Muscle of leg (tissue), 11 donors: Measurements from ENCODE around the gene HS3ST6. TPM values are rescaled to one million over a fixed set of nuclear protein-coding genes. Genes with fewer than 3 reads are reported as not detected.
"Not testable (repeated sequence)": the region's sequence is repeated elsewhere in the genome, so short reads cannot be mapped to it uniquely, and the experiment has no call there.

ENCODE experiments used
- DNase-seq: peaks from one replicate; pipeline ENCODE4 v3.0.0; 2013
- H3K27ac ChIP-seq: one replicate; pipeline ENCODE4 v1.5.1; 2013; ENCODE audit warnings: mild to moderate bottlenecking, low read length, control low read depth
- H3K27me3 ChIP-seq: one replicate; pipeline ENCODE4 v1.6.1; 2013; ENCODE audit warnings: low read length; ENCODE audit not compliant: control insufficient read depth, insufficient read depth
- H3K36me3 ChIP-seq: one replicate; pipeline ENCODE4 v1.6.1; 2013; ENCODE audit warnings: low read length; ENCODE audit not compliant: control insufficient read depth, insufficient read depth
- H3K4me1 ChIP-seq: one replicate; pipeline ENCODE4 v1.6.1; 2013; ENCODE audit warnings: low read length; ENCODE audit not compliant: control insufficient read depth, insufficient read depth
- H3K4me3 ChIP-seq: one replicate; pipeline ENCODE4 v1.5.1; 2013; ENCODE audit warnings: low read length, control low read depth
- H3K9me3 ChIP-seq: replicated peaks from 2 replicates; pipeline ENCODE4 v1.6.1; 2013; ENCODE audit warnings: low read depth, low read length; ENCODE audit not compliant: control insufficient read depth
- WGBS: methylation state at CpG from one replicate; pipeline ENCODE4 v1.1.5; 2013; ENCODE audit warnings: missing lambda C conversion rate; ENCODE audit not compliant: insufficient coverage; 5-methylcytosine and 5-hydroxymethylcytosine counted together
- polyA plus RNA-seq, 8 donors: library from polyadenylated mRNA; unstranded; fragments of 120-200 nt; gene quantifications; one replicate each; pipeline versions ENCODE4 v1.2.1 to v1.2.3, GENCODE V29; 2013; ENCODE audit warnings: inconsistent platforms in 1 of 8, low replicate concordance in 1 of 8; ENCODE audit not compliant: insufficient read length in 8 of 8, insufficient read depth in 1 of 8
- total RNA-seq: library from RNA; stranded (reverse); fragments of 120-200 nt; gene quantifications from one replicate; pipeline ENCODE4 v1.2.4, GENCODE V29; 2013

Gene HS3ST6
- total and polyA plus RNA-seq, 9 donors, result 1.7 TPM; not detected in 8

DNA sequence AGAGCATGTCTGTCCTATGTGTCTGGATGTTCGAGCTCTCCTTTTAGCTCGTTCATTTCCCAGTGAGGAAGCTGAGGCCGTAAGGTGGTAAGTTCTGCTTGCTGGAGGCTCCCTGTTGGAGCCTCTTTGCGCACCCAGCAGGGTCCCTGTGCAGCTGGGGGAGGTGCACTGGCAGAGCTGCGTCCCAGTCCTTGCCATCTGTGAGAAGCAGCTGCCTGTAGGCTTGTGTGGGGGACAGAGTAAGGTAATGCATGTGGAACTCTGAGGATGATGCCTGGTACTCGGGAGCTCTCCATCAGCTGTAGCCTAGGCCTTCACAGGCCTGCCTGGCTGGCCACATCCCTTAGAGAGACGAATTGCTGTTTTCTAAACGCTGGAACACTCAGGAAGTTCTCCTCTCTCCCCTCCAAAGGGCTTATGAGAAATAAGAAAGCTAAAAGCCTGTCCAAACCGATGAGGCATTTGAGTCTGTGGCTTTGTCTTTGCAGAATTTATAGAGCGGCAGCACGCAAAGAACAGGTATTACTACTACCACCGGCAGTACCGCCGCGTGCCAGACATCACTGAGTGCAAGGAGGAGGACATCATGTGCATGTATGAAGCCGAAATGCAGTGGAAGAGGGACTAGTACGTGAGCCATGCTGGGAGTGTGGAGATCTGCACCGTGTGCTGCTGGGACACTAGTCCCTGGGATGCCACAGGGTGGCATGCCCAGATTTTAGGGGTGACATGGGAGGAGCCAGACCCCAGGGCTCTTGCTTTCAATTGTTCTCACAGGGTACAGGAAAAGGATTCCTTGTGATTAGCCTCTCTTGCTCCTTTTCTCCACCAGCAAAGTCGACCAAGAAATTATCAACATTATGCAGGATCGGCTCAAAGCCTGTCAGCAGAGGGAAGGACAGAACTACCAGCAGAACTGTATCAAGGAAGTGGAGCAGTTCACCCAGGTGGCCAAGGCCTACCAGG, 42.7 kb upstream of the HS3ST6 start:
- peaks cover 41% of the 10 kb centered on the region for H3K4me1 ChIP-seq
- H3K4me3 ChIP-seq, result peak overlapping the region; percentile 0
- no peak for DNase-seq
- no peaks in the 10 kb centered on the region for H3K9me3 ChIP-seq
- H3K27ac ChIP-seq, result no peak overlapping the region
- no peaks in the 10 kb centered on the region for H3K27me3 ChIP-seq
- H3K36me3 ChIP-seq, result peaks cover 32% of the 10 kb centered on the region
- 49% methylated on average over 16 of the region's 20 CpGs for whole genome bisulfite sequencing

DNA sequence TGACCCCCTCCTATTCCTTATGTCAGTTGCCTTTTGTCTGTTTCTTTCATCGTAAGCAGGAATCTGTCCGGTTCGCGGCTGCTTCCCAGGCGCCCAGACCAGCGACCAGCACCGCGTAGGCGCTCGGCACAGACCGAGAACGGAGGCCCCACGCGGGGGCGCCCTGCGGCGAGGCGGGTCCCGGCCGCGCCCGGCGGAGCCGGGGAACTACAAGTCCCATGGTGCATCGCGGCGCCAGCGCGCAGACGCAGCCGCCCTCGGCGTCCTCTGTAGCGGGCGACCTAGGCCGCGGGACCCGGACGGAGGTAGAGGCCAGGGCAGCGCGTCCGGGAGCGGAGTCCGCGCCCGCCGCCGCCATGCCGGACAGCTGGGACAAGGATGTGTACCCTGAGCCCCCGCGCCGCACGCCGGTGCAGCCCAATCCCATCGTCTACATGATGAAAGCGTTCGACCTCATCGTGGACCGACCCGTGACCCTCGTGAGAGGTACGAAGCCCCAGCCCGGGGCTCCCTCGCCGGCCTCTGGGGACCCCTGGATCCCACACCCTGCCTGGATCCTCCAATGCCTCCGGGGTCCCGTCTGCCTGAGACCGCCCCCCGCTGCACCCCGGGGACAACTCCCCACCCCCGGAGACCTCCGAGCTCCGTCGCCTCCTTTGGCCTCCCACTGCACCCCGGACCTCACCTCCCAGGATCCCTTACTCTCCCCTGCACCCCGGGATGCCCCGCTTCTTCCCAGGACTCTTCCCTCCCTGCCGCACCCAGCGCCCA, 41.2 kb upstream of the HS3ST6 start, which contains the start of gene NDUFB10:
Gene NDUFB10 (plus strand): TSS at position 270 of the 771 bp plus-strand sequence. CDS start 87 bp downstream, at position 357.
- Histone ChIP-seq H3K27ac (peak within 1 kb of the TSS; percentile 59), H3K27me3 (no peaks in the 10 kb centered on the region), H3K4me1 (peaks cover 39% of the 10 kb centered on the region), H3K4me3 (peak within 1 kb of the TSS; percentile 79), H3K9me3 (no peaks in the 10 kb centered on the region), H3K36me3 (peaks cover 27% of the 10 kb centered on the region)
- DNase-seq, result peak; percentile 94
- WGBS, result under 1% methylated on average over 77 of the region's 79 CpGs

DNA sequence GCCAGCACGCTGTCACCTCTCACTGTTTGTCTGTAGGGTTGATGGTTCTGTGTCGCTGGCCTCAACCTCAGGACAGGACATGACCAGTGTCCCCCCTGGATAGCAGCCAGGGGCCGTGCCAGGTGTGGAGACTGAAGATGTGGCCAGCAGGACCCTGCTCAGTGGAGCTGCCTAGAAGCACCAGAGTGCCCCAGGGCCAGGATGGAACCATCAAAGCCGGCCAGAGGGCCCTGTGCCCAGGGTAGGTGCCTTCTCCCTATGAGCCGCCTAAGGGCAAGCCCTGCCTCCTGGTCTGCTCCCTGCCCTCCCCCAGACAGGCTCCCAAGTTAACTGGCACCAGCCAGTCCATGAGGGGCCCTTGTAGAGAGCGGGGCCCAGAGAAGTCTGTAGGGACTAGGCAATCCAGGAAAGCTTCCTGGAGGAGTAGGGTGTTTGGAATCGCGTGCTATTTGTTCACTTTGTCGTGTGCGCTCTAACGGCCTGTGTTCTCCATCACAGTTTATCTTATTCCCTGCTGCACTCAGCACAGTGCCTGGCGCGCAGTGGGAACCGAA, 40.6 kb upstream of the HS3ST6 start:
- Histone ChIP-seq H3K4me3 (peak overlapping the region; percentile 15), H3K27ac (peak overlapping the region; percentile 59), H3K27me3 (no peaks in the 10 kb centered on the region), H3K9me3 (no peaks in the 10 kb centered on the region), H3K36me3 (peaks cover 27% of the 10 kb centered on the region), H3K4me1 (peaks cover 44% of the 10 kb centered on the region)
- no peak for DNase-seq
- 29% methylated on average over 11 of the region's 14 CpGs for WGBS

DNA sequence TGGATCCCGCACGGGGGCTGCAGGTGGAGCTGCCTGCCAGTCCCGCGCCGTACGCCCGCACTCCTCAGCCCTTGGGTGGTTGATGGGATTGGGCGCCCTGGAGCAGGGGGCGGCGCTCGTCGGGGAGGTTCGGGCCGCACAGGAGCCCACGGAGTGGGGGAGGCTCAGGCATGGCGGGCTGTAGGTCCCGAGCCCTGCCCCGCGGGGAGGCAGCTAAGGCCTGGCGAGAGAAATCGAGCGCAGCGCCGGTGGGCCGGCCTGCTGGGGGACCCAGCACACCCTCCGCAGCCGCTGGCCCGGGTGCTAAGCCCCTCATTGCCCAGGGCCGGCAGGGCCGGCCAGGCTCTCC, 39.9 kb upstream of the HS3ST6 start:
- H3K4me3 ChIP-seq, H3K27ac ChIP-seq, H3K27me3 ChIP-seq, DNase-seq, H3K9me3 ChIP-seq: not testable (repeated sequence)
- Histone ChIP-seq H3K36me3 (peaks cover 24% of the 10 kb centered on the region), H3K4me1 (peaks cover 41% of the 10 kb centered on the region)
- WGBS, result 65% methylated on average over 23 of the region's 30 CpGs

DNA sequence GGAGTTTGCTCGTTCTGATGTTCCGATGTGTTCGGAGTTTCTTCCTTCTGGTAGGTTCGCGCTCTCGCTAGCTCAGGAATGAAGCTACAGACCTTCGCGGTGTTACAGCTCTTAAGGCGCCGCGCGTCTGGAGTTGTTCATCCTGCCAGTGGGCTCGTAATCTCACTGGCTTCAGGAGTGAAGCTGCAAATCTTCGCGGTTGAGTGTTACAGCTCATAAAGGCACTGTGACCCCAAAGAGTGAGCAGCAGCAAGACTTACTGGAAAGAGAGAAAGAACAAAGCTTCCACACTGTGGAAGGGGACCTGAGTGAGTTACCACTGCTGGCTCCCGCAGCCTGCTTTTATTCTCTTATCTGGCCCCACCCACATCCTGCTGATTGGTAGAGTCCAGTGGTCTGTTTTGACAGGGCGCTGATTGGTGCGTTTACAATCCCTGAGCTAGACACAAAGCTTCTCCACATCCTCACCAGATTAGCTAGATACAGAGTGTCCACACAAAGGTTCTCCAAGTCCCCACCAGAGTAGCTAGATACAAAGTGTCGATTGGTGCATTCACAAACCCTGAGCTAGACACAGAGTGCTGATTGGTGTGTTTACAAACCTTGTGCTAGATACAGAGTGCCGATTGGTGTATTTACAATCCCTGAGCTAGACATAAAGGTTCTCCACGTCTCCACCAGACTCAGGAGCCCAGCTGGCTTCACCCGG, 39.4 kb upstream of the HS3ST6 start:
- not testable (repeated sequence) for H3K27me3 ChIP-seq, H3K9me3 ChIP-seq, H3K27ac ChIP-seq, H3K4me3 ChIP-seq, DNase-seq
- 81% methylated on average over 15 of the region's 22 CpGs for WGBS
- Histone ChIP-seq H3K36me3 (peaks cover 19% of the 10 kb centered on the region), H3K4me1 (peaks cover 39% of the 10 kb centered on the region)

DNA sequence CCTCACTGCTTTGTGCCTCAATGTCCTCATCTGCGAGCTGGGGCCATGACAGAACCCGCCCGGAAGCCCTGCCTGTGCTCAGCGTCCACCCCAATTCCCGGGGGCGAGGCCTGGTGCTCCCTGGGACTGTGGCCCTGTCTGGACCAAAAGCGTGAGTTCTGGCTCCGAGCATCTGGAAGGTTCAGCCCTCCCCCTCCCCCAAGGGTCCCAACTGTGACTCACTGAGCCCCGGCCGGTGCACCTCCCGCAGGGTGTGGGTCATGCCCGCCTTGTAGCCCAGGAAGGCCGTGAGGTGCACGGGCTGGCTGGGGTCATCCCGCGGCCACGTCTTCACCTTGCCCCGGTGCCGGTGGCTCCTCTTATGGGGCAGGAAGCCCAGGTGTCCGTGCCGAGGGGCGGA, 35.5 kb upstream of the HS3ST6 start:
- Histone ChIP-seq H3K27me3 (no peaks in the 10 kb centered on the region), H3K9me3 (no peaks in the 10 kb centered on the region), H3K27ac (peak overlapping the region; percentile 74), H3K4me3 (peak overlapping the region; percentile 14), H3K4me1 (peaks cover 35% of the 10 kb centered on the region), H3K36me3 (no peaks in the 10 kb centered on the region)
- no peak for DNase-seq
- WGBS, result 83% methylated on average over 22 of the region's 22 CpGs

DNA sequence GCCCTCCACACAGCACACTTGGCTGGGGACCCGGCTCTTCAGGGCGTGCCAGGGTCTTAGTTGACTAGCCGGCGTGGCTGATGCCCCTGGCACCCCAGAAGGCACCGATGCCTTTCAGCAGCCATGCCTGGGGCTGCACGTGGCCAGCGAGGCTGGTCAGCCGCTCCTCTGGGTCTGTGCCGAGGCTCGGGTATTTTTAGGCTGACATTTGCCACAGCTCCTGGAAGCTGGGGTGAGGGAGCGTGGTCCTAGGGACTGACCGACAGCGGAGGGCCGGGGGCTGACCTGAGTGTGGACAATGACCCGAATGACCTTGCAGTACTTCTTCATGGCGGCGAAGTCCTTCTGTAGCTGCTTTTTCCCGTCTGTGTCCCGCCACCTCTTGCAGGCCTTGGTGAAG, 32.3 kb upstream of the HS3ST6 start:
- H3K27ac ChIP-seq, result peak overlapping the region; percentile 56
- H3K4me1 ChIP-seq, result peaks cover 43% of the 10 kb centered on the region
- H3K27me3 ChIP-seq, result no peaks in the 10 kb centered on the region
- no peak overlapping the region for H3K4me3 ChIP-seq
- no peaks in the 10 kb centered on the region for H3K9me3 ChIP-seq
- no peaks in the 10 kb centered on the region for H3K36me3 ChIP-seq
- no peak for DNase-seq
- 82% methylated on average over 19 of the region's 19 CpGs for WGBS

DNA sequence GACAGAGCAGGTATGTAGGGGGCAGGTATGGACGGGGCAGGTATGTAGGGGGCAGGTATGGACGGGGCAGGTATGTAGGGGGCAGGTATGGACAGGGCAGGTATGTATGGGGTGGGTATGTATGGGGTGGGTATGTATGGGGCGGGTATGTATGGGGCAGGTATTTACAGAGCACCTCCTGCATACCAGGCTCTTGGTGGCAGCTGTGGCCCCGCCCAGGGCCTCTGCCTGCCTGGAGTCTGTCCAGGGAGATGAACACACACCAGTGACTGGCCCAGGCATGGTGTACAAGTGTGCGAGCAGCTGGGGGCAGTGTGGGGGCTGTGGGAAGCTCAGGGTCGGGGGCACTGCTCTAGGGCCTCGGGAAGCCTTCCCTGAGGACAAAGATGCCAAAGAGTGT, 31.8 kb upstream of the HS3ST6 start:
- H3K27ac ChIP-seq, result peak overlapping the region; percentile 56
- no peak overlapping the region for H3K4me3 ChIP-seq
- peaks cover 43% of the 10 kb centered on the region for H3K4me1 ChIP-seq
- H3K9me3 ChIP-seq, result no peaks in the 10 kb centered on the region
- no peaks in the 10 kb centered on the region for H3K36me3 ChIP-seq
- no peaks in the 10 kb centered on the region for H3K27me3 ChIP-seq
- WGBS, result 64% methylated on average over 6 of the region's 7 CpGs
- DNase-seq, result peak; percentile 50

DNA sequence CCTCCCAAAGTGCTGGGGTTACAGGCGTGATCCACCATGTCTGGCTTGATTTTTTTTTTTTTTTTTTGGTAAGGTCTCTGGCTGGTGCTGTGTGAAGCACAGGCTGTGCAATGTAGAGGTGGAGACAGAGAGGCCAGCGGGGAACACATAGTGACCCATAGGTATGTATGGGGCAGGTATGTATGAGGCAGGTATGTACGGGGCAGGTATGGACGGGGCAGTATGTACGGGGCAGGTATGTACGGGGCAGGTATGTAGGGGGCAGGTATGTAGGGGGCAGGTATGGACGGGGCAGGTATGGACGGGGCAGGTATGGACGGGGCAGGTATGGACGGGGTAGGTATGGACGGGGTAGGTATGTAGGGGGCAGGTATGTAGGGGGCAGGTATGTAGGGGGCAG, 31.3 kb upstream of the HS3ST6 start:
- Histone ChIP-seq H3K36me3 (no peaks in the 10 kb centered on the region), H3K27me3 (no peaks in the 10 kb centered on the region), H3K4me3 (no peak overlapping the region), H3K4me1 (peaks cover 38% of the 10 kb centered on the region), H3K9me3 (no peaks in the 10 kb centered on the region), H3K27ac (no peak overlapping the region)
- no peak for DNase-seq
- 94% methylated on average over 7 of the region's 11 CpGs for WGBS
